SKM-1 (cell line): ENCODE results near the gene NPHP4.

Source experiments
- DNase-seq: peaks from one replicate; lab custom pipeline; 2025; ENCODE audit not compliant: unreplicated experiment; lab: John Stamatoyannopoulos, UW

Gene NPHP4

DNA sequence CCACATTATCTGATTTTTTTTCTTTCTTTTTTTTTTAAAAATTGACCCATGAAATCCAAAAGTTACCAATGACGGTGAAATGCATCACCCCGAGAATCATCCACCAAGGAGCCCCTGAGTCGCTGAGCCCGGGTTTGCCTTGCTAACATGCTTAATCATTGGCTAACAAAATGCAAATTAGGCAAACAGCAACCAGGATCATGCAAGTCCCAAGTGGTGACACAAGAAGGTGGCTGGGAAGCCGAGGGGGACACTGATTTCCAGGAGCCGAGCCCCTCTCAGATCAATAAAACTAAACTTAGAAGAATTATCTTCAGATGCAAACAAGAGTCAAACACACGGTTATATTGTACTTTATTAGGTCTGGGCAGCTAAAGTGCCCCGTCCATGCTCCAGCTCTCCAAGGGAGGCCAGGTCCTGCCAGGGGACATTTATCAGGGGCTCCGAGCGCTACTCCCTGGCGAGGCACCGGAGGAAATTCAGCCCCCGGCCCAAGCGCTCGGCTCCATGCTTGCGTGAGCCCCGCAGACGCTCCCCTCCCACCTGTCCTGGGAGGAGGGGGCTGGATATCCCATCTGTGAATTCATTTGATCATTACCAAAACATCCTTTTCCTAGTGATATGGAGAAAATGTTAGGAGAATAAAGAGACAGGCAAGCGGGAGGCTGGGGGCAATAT is 154.1 kb downstream of the NPHP4 start:
- no peak for DNase-seq

DNA sequence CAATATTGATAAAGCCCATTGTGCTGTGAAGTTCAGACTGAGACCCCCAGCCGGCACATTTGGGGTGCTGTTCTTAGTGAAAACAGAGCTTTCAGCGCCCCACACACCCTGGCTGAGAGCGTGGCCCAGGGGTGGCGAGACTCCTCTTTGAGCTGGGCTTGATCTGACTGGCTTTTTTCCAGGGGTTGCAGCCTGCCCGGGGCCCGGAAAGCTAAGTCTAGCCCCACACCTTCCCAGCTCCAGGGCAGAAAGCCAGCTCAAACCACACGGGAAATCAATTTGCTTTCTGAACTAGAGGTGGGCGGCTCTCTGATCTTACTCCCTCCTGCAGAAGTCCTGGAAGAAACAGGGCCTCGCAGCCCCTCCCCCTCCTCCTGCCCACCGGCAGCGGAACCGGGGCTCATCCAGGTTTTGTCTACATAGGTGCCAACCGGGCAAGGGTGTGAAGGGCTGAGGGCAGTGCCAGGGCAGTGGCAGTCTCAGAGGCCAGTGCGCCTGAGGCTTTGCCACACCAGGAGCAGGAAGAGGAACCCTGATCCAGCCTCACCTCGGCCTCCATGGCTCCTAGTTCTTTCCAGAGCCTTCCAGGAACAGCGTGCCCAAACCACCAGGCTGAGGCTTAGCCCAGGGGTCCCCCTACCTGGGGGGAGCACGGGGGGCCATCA is 155.3 kb downstream of the NPHP4 start:
- no peak for DNase-seq

- no peak for DNase-seq
These were observed 157.1 kb downstream of the NPHP4 start for GRCh38 chr1:5835179-5835562.

DNA sequence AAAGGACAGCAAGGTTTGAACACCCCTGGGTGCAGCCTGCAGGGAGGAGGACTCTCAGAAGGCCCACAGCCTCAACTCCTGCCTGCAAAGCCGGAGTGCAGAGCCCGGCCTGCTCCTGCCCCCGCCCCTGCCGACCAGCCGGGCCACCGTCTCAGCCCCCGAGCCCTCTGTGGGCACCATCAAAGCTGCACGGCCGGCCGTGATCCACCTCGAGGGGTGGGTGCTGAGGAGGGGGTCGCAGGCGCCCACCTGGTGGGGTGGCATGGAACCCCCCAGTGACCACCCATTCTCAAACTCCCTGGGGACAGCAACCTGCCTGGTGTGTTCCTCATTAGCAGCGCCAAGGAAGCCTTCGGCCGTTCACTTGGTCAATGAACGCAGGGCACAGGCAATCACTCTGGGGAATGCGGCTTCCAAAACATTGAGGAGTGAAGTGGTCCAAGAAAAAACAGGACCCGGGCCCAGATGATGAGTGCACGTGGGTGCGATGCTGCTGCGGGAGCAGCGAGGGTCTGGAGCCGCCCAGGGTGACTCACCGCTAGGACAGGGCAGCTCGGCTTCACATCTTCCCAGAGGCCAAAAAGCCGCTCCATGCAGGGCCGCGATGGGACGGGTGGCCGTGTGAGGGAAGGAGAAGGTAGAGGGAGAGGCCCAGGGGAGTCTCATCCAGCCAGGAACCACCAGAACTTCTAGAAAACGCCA is 157.6 kb downstream of the NPHP4 start:
- no peak for DNase-seq

DNA sequence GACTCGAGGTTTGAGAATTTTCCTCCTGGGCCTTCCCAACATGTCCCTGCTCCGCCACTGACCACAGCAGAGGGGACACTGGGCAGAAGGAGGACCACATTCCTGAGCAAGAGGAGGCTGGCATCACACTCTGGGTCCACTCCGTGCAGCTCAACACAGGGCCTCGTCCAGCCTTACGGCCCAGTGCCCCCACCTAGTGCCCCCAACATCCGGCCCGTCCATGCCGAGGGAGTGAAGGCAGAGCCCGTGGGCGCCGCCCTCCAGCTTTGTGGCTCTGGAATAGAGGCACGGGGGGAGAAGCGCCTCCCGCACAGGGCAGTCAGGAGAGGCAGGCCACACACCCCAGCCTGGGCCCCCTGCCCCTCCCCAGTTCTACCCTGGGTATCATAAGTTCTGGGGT is 158.3 kb downstream of the NPHP4 start:
- no peak for DNase-seq

DNA sequence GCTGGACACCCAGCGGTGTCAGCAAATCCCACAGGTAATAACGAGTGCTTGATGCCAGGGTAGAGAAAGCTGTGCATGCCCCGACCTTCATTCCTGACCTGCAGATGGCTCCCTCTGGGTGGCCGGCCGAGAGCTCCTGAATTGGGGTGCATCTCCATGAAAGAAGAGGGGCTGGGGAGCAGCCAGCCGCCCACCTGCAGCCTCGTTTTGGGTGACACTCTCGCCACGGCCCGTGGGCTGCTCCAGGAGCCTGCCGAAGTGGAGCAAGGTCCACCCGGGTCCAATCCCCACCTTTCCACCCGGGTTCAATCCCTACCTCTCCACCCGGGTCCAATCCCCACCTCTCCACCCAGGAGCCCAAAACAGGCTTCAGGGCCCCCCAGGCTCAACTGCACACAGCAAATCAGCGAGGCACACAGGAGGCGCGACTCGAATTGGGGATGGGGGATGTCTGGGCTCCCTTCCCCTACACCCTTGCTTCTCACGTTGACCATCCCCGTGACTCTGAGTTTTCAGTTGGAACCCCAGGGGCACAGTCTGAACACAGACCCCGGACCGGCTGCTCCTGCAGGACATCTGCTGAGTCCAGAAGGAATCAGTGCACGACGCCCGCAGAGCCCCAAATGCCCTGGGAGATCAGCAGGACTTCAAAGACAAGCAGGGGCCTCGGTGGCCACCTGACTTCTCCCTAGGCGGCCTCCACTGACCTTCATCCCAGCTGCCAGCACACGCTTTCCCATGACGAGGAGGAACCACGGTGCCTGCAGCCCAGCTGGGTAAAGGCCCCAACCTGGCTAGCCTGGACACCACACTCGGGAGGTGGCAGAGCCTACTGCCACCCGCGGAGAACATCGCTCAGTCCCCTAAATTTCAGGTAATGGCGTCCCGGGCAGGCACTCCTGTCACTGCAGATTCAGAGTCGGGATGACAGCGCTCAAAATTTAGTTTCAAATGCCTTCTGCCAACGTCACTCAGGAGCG is 159.0 kb downstream of the NPHP4 start:
- no peak for DNase-seq

- no peak for DNase-seq
These were observed 160.5 kb downstream of the NPHP4 start for GRCh38 chr1:5831600-5832335.

DNA sequence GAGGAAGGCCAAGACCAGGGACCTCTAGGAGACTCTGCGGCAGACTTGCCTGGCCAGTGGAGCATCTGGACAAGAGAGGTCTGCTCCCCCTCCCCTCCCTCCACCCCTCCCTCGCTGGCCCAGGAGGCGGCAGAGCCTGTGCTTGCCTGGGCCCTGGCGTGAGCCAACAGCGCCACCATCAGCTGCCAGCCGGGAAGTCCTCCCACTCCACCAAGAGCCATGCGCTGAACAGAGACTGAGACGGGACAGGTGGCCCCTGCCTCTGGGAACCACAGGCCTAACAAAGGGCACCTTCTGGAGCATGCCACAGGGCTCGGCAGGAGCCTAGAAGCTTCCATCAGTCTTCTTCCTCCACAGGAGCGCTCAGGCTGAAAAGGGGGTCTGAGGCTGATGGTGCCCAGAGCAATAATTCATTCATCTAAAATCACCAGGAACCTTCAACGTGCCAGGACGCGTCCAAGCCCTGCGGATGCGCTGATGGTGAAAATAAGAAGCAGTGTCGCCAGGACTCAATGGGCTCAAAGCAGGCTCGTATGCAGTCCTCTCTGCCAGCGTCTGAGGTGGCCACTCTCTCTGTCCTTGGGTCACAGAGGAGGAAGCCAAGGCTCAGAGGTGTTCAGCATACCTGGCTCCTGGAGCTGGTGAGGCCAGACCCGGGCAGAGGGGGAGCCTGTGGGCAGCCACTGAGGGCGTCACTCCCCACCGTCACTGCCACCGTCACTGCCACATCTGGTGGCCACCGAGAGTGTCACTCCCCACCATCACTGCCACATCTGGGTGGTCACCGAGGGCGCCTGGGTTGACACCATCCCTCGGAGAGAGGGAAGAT is 161.2 kb downstream of the NPHP4 start:
- no peak for DNase-seq

DNA sequence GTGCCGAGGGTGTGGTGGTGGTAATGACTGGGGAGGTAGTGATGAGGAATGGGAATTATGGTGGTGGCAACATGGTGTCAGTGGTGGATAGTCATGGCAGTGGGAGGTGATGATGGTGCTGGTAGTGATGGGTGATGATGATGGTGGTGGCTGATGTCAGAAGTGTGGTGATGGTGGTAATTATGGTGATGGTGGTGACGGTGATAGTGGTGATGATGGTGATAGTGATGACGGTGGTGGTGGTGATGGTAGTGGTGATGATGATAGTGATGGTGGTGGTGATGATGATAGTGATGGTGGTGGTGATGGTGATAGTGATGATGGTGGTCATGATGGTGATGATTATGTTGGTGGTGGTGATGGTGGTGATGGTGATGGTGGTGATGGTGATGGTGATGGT is 162.8 kb downstream of the NPHP4 start:
- no peak for DNase-seq

DNA sequence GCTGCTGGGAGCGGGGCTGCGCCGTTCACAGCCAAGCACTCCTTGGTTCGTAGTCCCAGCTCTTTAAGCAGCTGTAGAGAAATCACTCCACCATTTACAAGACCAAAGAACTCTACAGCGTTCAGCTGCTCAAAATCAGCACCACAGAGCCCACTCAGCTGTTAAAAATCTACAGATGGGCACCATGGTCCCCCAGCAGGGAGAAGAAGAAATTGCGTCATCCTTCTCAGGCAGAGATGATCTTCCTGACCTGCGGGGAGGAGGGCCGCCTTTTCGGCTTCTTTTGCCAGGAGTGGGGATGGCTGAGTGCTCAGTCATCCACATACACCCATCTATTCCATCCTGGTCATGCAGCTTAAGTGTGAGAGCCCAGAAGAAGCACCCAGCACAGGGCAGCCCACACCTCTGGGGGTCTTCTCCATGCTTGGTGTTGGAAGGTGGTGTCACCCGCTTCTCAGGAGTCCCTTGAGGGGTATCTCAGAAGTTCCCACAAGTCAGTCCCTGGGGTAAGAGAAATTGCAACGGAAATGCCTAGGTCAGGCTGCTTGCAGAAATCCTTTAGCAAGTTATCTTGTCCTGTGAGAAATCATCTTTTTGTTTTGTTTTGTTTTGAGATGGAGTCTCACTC is 163.8 kb downstream of the NPHP4 start:
- DNase-seq = no peak

GRCh38 chr1:5827516-5827915 is 164.7 kb downstream of the NPHP4 start:
- DNase-seq = no peak

GRCh38 chr1:5826601-5827000 is 165.6 kb downstream of the NPHP4 start:
- no peak for DNase-seq

DNA sequence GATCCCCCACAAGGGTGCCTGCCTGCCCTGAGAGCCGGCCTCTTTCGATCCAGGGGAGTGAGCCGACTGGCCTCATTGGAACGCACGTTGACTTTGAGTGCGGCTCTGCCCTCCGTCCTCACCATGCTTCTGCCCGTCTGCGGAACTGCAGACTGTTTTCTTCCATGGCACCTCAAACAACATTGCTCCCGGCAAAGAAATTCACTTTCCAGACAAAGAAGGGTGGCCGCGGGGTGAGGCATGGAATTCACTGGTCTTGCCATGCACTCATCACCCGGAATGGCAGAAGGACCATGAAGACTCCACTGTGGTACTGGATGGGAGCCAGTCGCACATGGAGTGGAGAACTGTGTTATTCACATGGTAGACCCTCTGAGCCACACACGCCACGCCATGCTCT is 169.5 kb downstream of the NPHP4 start:
- DNase-seq = no peak

GRCh38 chr1:5822266-5822665 is 170.0 kb downstream of the NPHP4 start:
- no peak for DNase-seq

DNA sequence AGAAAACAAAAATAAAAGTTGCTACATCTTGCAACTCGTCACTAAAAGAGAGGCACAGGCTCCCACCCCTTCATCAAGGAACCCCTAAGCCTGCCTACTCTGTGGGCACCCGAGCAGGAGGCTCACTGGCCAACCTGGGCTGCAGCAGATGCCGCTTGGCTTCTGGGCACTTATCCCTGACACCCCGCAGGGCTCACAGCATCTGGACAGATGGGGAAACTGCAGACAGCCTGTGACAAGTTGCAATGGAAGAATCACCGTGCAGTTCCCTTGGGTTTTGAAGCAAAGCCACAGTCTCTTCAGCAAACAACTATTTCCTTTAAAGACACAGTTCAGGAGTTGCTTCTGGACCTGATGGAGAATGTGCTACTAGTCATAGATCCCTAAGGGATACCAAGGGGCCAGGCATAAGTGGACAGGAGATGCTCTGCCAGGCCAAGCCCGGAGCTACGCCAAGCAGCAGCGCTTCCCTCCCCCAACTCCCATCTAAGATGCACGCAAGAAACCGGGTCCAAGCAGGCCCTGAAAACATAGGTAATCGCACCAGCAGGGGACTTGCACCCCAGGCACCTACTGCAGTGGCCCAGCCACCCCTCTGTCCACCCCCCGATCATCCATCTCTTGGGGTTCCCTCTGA is 170.6 kb downstream of the NPHP4 start:
- no peak for DNase-seq

GRCh38 chr1:5820026-5820421 is 172.2 kb downstream of the NPHP4 start:
- no peak for DNase-seq

GRCh38 chr1:5819391-5820025 is 172.7 kb downstream of the NPHP4 start:
- DNase-seq = no peak

DNA sequence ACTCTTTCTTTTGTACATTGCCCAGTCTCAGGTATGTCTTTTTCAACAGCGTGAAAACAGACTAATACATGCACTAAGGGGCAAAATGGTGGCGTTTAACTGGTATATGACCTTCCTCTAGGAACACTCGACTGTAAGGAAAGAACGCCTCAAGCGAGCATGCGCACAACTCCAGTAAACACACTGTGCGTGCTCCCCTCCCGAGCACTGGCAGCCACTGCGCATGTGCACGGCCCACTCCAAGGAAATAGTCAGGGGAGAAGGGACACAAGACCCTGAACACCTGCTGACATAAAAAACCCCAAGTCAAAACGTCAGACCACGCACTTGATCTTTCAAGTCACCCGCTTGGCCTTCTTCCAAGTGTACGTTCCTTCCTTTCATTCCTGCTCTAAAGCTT is 173.5 kb downstream of the NPHP4 start:
- DNase-seq = no peak
